ENCODE results near the gene LRP8. TPM values are rescaled to one million over a fixed set of nuclear protein-coding genes. Genes with fewer than 3 reads are reported as not detected.

The LRP8 gene
- total and polyA plus RNA-seq, 9 of the 15 experiments (the other 6 are each of a cell fraction or from before 2014, with no cell fraction given): 7.1 to 56.1 (median 31.3) TPM

DNA sequence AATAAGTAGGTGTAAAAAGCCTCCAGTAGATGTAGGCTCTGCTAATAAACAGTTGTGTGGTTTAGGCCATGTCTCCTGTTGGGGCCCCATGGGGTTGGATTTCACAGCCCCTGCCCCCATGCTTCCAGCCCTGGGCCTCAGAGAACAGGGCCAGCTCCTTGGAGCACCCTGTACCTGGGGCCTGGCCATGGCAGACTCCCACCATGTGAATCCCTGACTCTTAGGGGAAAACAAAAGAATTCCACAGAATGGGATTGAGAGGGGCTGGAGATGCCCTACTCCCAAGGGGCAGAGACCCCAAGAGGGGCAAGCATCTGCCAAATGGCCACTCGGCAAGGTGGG lies 11.5 kb downstream of the LRP8 start:
- Histone ChIP-seq H4K20me1 (replicated peaks; ENCODE audit: control insufficient read depth, insufficient read depth, low read length) (peaks cover 26% of the 10 kb centered on the region), H3K4me2 (ENCODE audit: insufficient read depth, low read length) (no peak overlapping the region), H2AFZ (ENCODE audit: low read depth, low read length) (no peak overlapping the region), H3K36me3 (ENCODE audit: control insufficient read depth, insufficient read depth, low read length) (peaks cover 93% of the 10 kb centered on the region), H3K4me3 (no peak overlapping the region), H3K27me3 (ENCODE audit: control insufficient read depth in 2 of 2, insufficient read depth in 2 of 2, low read length in 2 of 2) (no peaks in the 10 kb centered on the region), H3K4me1 (replicated peaks in 1 of 2; ENCODE audit: control insufficient read depth in 2 of 2, insufficient read depth in 2 of 2, low read length in 2 of 2) (peaks cover 0 to 24% of the 10 kb centered on the region in 2 experiments; a peak in 4 of 5 replicates), H3K27ac (ENCODE audit: extremely low read depth, low read depth, low read length) (no peak overlapping the region), H3K9me1 (ENCODE audit: control insufficient read depth, insufficient read depth, low read length) (no peaks in the 10 kb centered on the region), H3K9ac (ENCODE audit: insufficient read depth in 1 of 2, low read depth in 2 of 2, low read length in 2 of 2) (peak overlapping the region in 1 of 2 experiments; percentile 76; a peak in 2 of 4 replicates), H3K9me3 (replicated peaks; ENCODE audit: control insufficient read depth, insufficient read depth, low read depth, low read length) (no peaks in the 10 kb centered on the region), H3K79me2 (ENCODE audit: control insufficient read depth, insufficient read depth, low read length) (peaks cover 24% of the 10 kb centered on the region; the same call in 2 of the 3 replicates)
- BruUV-seq (replicated peaks): no TSS peak
- ChIA-PET CTCF (ENCODE audit: low intra/inter-chr PET ratio) (no interaction called here), POLR2A (interaction anchor here (0.6 to 2.7 kb wide), 3 partner anchors 9 to 975 kb away, joined by 3 to 18 read pairs (median 5); no protein-coding TSS in a partner anchor)
- 91% methylated on average over 1 of the region's 1 CpG for WGBS (ENCODE audit: insufficient coverage, low coverage, missing lambda C conversion rate)
- in situ Hi-C loops (cut with MboI) (no loop called here), intact Hi-C loops (cut with micrococcal nuclease) (no loop called here)
- no peak for DNase-seq (ENCODE audit: extremely low read depth in 1 of 4, low spot score in 3 of 4)
- peak; percentile 4; the same call in 2 of the 3 replicates for ATAC-seq
- TF ChIP-seq TAF9B (IDR thresholded peaks at IDR 0.05; ENCODE audit: partially characterized antibody) (no peak), ZNF347 (CRISPR knock-in tag; IDR thresholded peaks at IDR 0.05; ENCODE audit: low read depth) (no peak), ELF1 (tag; IDR thresholded peaks at IDR 0.05) (0 out of 2 replicates have a peak, but pooled peaks have one; percentile 3)
- FAIRE-seq: no peak

All from K562 (cell line).